Testis (tissue), 2 donors: ENCODE data around the gene OTOP3.

Experiments
- CTCF ChIP-seq, 3 experiments: fragments of 450-650 bp in 2 of 3; fragments of 200-600 bp in 1 of 3; sonication (generic) in 1 of 3; IDR thresholded peaks; one replicate each; pipeline ENCODE4 v1.5.1; 2016 to 2019; ENCODE audit warnings: antibody characterized with exemption in 3 of 3, mild to moderate bottlenecking in 2 of 3, moderate library complexity in 1 of 3
- POLR2A ChIP-seq: fragments of 450-650 bp; IDR thresholded peaks from one replicate; pipeline ENCODE4 v1.6.1; 2017; ENCODE audit warnings: antibody characterized with exemption, mild to moderate bottlenecking, moderate library complexity

- TF ChIP-seq POLR2A (no peak), CTCF (IDR thresholded peaks at IDR 0.05) (no peak)
Observed at GRCh38 chr17:74971842-74972106, 36.1 kb downstream of the OTOP3 start.
